GM12878 (cell line): Measurements from ENCODE around the gene SYT8.

Experiments
- NBN ChIP-seq: fragments of 450-650 bp; IDR thresholded peaks from 2 replicates; pipeline ENCODE4 v1.6.1; 2016
- NFYB ChIP-seq: IDR thresholded peaks from 2 replicates; pipeline ENCODE4 v1.6.1; 2011; ENCODE audit warnings: low read depth, mild to moderate bottlenecking, low read length, improper control_type of control experiment, moderate library complexity; ENCODE audit not compliant: insufficient read depth
- POLR2A ChIP-seq: IDR thresholded peaks from 2 replicates; pipeline ENCODE4 v1.6.1; 2011; ENCODE audit warnings: low read depth, mild to moderate bottlenecking, low read length
- RAD21 ChIP-seq: IDR thresholded peaks from 2 replicates; pipeline ENCODE4 v1.6.1; 2011; ENCODE audit warnings: mild to moderate bottlenecking, low read depth, low read length, moderate library complexity; ENCODE audit not compliant: insufficient read depth
- RCOR1 ChIP-seq: conservative IDR thresholded peaks from 2 replicates; pipeline ENCODE4 v1.6.1; 2012; ENCODE audit warnings: low read depth, low read length, improper control_type of control experiment
- SUZ12 ChIP-seq: fragments of 200-600 bp; sonication (generic); IDR thresholded peaks from one replicate; pipeline ENCODE4 v1.6.1; 2018; ENCODE audit warnings: antibody characterized with exemption, mild to moderate bottlenecking; ENCODE audit not compliant: unreplicated experiment
- TCF12 ChIP-seq: IDR thresholded peaks from 2 replicates; pipeline ENCODE4 v1.6.1; 2011; ENCODE audit warnings: low read depth, mild to moderate bottlenecking, low read length
- ZNF217 ChIP-seq: fragments of 450-650 bp; IDR thresholded peaks from 2 replicates; pipeline ENCODE4 v1.6.1; 2017; ENCODE audit warnings: antibody characterized with exemption, mild to moderate bottlenecking
- TF ChIP-seq, protein P1 (sequence below): IDR thresholded peaks from 2 replicates; pipeline ENCODE4 v1.6.1; 2012; ENCODE audit warnings: mild to moderate bottlenecking, low read depth, low read length
- TF ChIP-seq, protein P2 (sequence below): IDR thresholded peaks from 2 replicates; pipeline ENCODE4 v1.6.1; 2012; ENCODE audit warnings: low read depth, low read length, improper control_type of control experiment
- TF ChIP-seq, protein P3 (sequence below), 3 experiments: IDR thresholded peaks in 2 of 3; conservative IDR thresholded peaks in 1 of 3; 2 replicates each; pipeline ENCODE4 v1.5.1; 2011; ENCODE audit warnings: low read depth in 3 of 3, low read length in 3 of 3, mild to moderate bottlenecking in 3 of 3, control low read depth in 2 of 3, moderate library complexity in 2 of 3, inconsistent platforms in 1 of 3, mixed read lengths in 1 of 3; ENCODE audit not compliant: control insufficient read depth in 2 of 3, insufficient read depth in 1 of 3; ENCODE audit errors: extremely low read depth in 1 of 3

- TF ChIP-seq ZNF217 (no peak), POLR2A (no peak), RCOR1 (no peak), SUZ12 (no peak), TCF12 (no peak), RAD21 (no peak), NBN (no peak), NFYB (no peak)
- TF ChIP-seq, protein P1, sequence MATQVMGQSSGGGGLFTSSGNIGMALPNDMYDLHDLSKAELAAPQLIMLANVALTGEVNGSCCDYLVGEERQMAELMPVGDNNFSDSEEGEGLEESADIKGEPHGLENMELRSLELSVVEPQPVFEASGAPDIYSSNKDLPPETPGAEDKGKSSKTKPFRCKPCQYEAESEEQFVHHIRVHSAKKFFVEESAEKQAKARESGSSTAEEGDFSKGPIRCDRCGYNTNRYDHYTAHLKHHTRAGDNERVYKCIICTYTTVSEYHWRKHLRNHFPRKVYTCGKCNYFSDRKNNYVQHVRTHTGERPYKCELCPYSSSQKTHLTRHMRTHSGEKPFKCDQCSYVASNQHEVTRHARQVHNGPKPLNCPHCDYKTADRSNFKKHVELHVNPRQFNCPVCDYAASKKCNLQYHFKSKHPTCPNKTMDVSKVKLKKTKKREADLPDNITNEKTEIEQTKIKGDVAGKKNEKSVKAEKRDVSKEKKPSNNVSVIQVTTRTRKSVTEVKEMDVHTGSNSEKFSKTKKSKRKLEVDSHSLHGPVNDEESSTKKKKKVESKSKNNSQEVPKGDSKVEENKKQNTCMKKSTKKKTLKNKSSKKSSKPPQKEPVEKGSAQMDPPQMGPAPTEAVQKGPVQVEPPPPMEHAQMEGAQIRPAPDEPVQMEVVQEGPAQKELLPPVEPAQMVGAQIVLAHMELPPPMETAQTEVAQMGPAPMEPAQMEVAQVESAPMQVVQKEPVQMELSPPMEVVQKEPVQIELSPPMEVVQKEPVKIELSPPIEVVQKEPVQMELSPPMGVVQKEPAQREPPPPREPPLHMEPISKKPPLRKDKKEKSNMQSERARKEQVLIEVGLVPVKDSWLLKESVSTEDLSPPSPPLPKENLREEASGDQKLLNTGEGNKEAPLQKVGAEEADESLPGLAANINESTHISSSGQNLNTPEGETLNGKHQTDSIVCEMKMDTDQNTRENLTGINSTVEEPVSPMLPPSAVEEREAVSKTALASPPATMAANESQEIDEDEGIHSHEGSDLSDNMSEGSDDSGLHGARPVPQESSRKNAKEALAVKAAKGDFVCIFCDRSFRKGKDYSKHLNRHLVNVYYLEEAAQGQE = no peak
- TF ChIP-seq, protein P2, sequence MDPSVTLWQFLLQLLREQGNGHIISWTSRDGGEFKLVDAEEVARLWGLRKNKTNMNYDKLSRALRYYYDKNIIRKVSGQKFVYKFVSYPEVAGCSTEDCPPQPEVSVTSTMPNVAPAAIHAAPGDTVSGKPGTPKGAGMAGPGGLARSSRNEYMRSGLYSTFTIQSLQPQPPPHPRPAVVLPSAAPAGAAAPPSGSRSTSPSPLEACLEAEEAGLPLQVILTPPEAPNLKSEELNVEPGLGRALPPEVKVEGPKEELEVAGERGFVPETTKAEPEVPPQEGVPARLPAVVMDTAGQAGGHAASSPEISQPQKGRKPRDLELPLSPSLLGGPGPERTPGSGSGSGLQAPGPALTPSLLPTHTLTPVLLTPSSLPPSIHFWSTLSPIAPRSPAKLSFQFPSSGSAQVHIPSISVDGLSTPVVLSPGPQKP = no peak
- TF ChIP-seq, protein P3, sequence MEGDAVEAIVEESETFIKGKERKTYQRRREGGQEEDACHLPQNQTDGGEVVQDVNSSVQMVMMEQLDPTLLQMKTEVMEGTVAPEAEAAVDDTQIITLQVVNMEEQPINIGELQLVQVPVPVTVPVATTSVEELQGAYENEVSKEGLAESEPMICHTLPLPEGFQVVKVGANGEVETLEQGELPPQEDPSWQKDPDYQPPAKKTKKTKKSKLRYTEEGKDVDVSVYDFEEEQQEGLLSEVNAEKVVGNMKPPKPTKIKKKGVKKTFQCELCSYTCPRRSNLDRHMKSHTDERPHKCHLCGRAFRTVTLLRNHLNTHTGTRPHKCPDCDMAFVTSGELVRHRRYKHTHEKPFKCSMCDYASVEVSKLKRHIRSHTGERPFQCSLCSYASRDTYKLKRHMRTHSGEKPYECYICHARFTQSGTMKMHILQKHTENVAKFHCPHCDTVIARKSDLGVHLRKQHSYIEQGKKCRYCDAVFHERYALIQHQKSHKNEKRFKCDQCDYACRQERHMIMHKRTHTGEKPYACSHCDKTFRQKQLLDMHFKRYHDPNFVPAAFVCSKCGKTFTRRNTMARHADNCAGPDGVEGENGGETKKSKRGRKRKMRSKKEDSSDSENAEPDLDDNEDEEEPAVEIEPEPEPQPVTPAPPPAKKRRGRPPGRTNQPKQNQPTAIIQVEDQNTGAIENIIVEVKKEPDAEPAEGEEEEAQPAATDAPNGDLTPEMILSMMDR (IDR thresholded peaks at IDR 0.05 in 2 of 3, conservative IDR thresholded peaks at IDR 0.05 in 1 of 3; ENCODE audit: control insufficient read depth in 2 of 3, extremely low read depth in 1 of 3, insufficient read depth in 1 of 3, low read depth in 3 of 3, low read length in 3 of 3) = no peak
Observed at GRCh38 chr11:1879941-1880720, 45.3 kb downstream of the SYT8 start.
